Gastrocnemius medialis (tissue), 4 donors: ENCODE results near the gene RILP. TPM values are rescaled to one million over a fixed set of nuclear protein-coding genes. Genes with fewer than 3 reads are reported as not detected.
"Not testable (repeated sequence)": the region's sequence is repeated elsewhere in the genome, so short reads cannot be mapped to it uniquely, and the experiment has no call there.

Experiments used
- ATAC-seq, 2 donors: fragments of 150-250 bp; one replicate each; pipeline ENCODE4 v1.9.1; 2016
- DNase-seq, 2 donors: peaks; one replicate each; pipeline ENCODE4 v3.0.0-alpha.2; 2019
- H3K27ac ChIP-seq, 4 donors: fragments of 200-600 bp; sonication (generic); 1 replicate in 1 of 4; 2 replicates in 3 of 4; pipeline ENCODE4 v1.5.1; 2016 to 2018; ENCODE audit warnings: mild to moderate bottlenecking in 2 of 4, moderate library complexity in 1 of 4
- H3K27me3 ChIP-seq, 3 donors: fragments of 200-600 bp; sonication (generic) in 2 of 3; 1 replicate in 1 of 3; 2 replicates in 2 of 3; pipeline versions ENCODE4 v1.5.1 to v1.6.0; 2016 to 2019; ENCODE audit warnings: mild to moderate bottlenecking in 1 of 3, moderate library complexity in 1 of 3
- H3K36me3 ChIP-seq, 2 donors: fragments of 200-600 bp; sonication (generic) in 1 of 2; one replicate each; pipeline ENCODE4 v1.5.1; 2017 to 2018
- H3K4me1 ChIP-seq, 2 donors: fragments of 200-600 bp; sonication (generic) in 1 of 2; one replicate each; pipeline ENCODE4 v1.5.1; 2016 to 2017; ENCODE audit warnings: mild to moderate bottlenecking in 2 of 2
- H3K4me3 ChIP-seq, 4 donors: fragments of 200-600 bp; sonication (generic) in 3 of 4; 1 replicate in 1 of 4; 2 replicates in 3 of 4; pipeline ENCODE4 v1.5.1; 2016 to 2019; ENCODE audit warnings: mild to moderate bottlenecking in 2 of 4
- H3K9me3 ChIP-seq, 3 donors: fragments of 200-600 bp; sonication (generic) in 2 of 3; 1 replicate in 1 of 3; 2 replicates in 2 of 3; pipeline ENCODE4 v1.5.1; 2016 to 2019
- POLR2A ChIP-seq, 2 donors: fragments of 450-650 bp; IDR thresholded peaks; one replicate each; pipeline ENCODE4 v1.6.1; 2017; ENCODE audit warnings: antibody characterized with exemption in 2 of 2, mild to moderate bottlenecking in 2 of 2, moderate library complexity in 2 of 2
- in situ Hi-C, 4 donors: fragments of 200-750 bp; cut with MboI; loops; one replicate each; pipeline versions ENCODE4 v1.15.0 to v1.8.0; 2017; ENCODE audit warnings: low sequenced_read_pairs in 4 of 4
- intact Hi-C: fragments of 100-400 bp; cut with DNase I; formaldehyde crosslinking; loops from one replicate; pipeline ENCODE4 v1.15.1; 2023; ENCODE audit warnings: low total_unique reads
- total RNA-seq, 4 donors: library from RNA; depleted of rRNA; stranded (reverse); fragments of >200 nt; gene quantifications; one replicate each; pipeline versions ENCODE4 v1.1.0 to v1.2.3, GENCODE V29; 2016
- TF ChIP-seq, protein P1 (sequence below), 5 experiments: fragments of 450-650 bp in 3 of 5; fragments of 200-600 bp in 2 of 5; sonication (generic) in 2 of 5; IDR thresholded peaks in 4 of 5; conservative IDR thresholded peaks in 1 of 5; 1 replicate in 4 of 5; 2 replicates in 1 of 5; pipeline ENCODE4 v1.5.1; 2016 to 2019; ENCODE audit warnings: antibody characterized with exemption in 5 of 5, mild to moderate bottlenecking in 3 of 5, moderate library complexity in 3 of 5

The RILP gene
- total RNA-seq, 4 donors from 2014 or later: 45.5 to 94.7 (median 58.9) TPM

DNA sequence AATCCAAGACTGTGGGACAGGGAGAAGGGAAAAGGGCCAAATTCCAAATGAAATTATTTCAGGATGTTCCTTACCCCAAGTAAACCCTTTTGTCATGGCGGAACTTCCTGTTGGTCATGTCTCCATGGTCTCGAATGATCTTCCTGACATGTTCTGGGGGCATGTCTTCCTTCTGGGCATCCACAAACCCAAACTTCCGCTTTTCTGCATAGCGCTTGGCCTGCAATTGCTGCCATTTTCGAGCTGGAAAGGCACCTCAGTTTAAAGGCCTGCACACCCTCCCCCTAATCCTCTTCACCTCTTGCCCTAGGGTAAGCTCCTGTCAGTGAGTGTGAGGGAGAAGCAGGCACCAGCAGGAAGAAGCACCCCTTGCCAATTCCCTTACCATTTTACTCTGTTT, 33.8 kb upstream of the RILP start:
- ATAC-seq: no peak
- no peaks in the 10 kb centered on the region for H3K27me3 ChIP-seq
- no peak for DNase-seq
- intact Hi-C loops (no loop called here), in situ Hi-C loops (loop anchor here in 1 of 4 donors (25.0 kb wide), 1 partner anchor 354 kb away; the partner anchor contains the start of genes DPH1, OVCA2 and RTN4RL1)
- H3K4me3 ChIP-seq: peak overlapping the region; percentile 80 to 92 (median 80)
- H3K27ac ChIP-seq: peak overlapping the region; percentile 91 to 95 (median 94)
- H3K4me1 ChIP-seq: peaks cover 21 to 28% of the 10 kb centered on the region in 2 donors
- H3K36me3 ChIP-seq: peaks cover 10 to 51% of the 10 kb centered on the region in 2 donors
- H3K9me3 ChIP-seq: no peaks in the 10 kb centered on the region
- no peak for TF ChIP-seq POLR2A (IDR thresholded peaks at IDR 0.05)
- TF ChIP-seq, protein P1, sequence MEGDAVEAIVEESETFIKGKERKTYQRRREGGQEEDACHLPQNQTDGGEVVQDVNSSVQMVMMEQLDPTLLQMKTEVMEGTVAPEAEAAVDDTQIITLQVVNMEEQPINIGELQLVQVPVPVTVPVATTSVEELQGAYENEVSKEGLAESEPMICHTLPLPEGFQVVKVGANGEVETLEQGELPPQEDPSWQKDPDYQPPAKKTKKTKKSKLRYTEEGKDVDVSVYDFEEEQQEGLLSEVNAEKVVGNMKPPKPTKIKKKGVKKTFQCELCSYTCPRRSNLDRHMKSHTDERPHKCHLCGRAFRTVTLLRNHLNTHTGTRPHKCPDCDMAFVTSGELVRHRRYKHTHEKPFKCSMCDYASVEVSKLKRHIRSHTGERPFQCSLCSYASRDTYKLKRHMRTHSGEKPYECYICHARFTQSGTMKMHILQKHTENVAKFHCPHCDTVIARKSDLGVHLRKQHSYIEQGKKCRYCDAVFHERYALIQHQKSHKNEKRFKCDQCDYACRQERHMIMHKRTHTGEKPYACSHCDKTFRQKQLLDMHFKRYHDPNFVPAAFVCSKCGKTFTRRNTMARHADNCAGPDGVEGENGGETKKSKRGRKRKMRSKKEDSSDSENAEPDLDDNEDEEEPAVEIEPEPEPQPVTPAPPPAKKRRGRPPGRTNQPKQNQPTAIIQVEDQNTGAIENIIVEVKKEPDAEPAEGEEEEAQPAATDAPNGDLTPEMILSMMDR (IDR thresholded peaks at IDR 0.05 in 4 of 5, conservative IDR thresholded peaks at IDR 0.05 in 1 of 5): no peak

DNA sequence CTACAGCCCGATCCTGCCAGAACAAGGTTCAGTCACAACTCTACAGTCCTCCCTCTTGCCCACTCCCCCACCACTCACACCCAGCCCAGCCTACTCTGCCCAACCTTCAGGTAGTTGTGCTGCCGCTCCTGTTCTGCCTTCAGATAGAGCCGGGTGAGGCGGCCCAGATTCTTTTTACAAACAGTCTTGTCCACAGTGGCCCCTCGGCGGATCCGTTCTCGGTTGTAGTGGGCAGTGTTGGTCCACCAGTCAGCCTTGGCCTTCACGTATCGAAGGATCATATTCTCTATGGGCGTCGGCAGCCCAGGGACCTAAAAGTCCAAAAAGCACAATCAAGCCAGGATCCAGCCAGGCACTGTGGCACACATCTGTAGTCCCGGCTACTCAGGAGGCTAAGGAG, 26.7 kb upstream of the RILP start:
- Histone ChIP-seq H3K4me1 (peaks cover 0 to 3% of the 10 kb centered on the region in 2 donors), H3K4me3 (no peak overlapping the region), H3K36me3 (peaks cover 22 to 99% of the 10 kb centered on the region in 2 donors), H3K9me3 (no peaks in the 10 kb centered on the region), H3K27ac (no peak overlapping the region), H3K27me3 (no peaks in the 10 kb centered on the region)
- intact Hi-C loops: no loop called here
- in situ Hi-C loops: loop anchor here in 1 of 4 donors (25.0 kb wide), 1 partner anchor 361 kb away; the partner anchor contains the start of genes DPH1, OVCA2 and RTN4RL1
- no peak for TF ChIP-seq POLR2A (IDR thresholded peaks at IDR 0.05)
- TF ChIP-seq, protein P1 (IDR thresholded peaks at IDR 0.05 in 4 of 5, conservative IDR thresholded peaks at IDR 0.05 in 1 of 5): no peak
- no peak for DNase-seq
- ATAC-seq: no peak

DNA sequence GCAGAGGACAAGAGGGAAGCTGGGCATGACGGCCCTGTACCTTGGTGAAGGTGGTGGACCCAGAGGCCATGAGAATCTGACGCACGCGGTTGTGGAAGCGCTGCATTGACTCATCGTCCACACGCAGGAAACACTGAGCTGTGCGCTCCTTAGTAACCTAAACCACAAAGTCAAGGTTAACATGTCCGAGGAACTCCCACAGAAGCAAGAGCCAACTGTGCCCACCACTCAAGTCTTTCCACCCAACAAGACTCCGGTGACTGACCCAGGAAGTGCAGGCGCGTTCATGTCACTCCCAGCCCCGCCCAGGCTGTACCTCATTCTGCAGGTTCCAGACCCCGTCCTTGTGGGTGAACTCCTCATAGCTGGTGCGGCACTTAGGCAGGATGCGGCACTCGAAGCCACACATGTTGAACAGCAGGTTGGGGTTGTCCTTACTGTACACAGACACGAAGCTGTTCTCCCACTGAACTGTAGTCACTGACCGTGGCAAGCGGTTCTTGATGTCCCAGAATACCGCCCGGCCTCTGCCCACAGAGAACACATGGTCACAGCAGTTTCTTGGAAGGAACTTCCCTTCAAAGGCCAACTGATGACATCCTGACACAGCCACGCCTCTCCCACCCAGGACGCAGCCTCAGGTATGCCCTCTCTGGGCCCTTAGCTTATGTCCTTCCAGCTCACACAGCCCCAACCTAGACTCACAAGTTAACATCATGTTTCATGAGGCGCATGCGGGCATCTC, 23.5 kb upstream of the RILP start:
- in situ Hi-C loops: loop anchor here (5.0 to 25.0 kb wide), 4 partner anchors 109 to 364 kb away; partner anchors contain the start of genes DPH1 (in 3 of the 4), OVCA2 (in 3 of the 4) and RTN4RL1 (in 3 of the 4)
- intact Hi-C loops: no loop called here

DNA sequence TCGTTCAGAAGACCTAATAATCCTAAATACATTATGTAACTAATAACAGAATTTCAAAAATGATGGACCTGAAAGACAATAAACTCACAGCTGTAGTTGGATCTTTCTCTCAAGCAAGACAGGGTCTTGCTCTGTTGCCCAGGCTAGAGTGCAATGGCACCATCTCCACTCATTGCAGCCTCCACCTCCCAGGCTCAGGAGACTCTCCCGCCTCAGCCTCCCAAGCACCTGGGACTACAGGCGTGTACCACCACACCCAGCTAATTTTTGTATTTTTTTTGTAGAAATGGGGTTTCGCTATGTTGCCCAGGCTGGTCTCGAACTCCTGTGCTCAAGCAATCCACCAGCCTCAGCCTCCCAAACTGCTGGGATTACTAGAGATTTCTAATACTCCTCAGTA, 14.3 kb upstream of the RILP start:
- H3K27me3 ChIP-seq, intact Hi-C loops, DNase-seq, H3K9me3 ChIP-seq, H3K4me3 ChIP-seq, H3K4me1 ChIP-seq, ATAC-seq: not testable (repeated sequence)
- Histone ChIP-seq H3K36me3 (peaks cover 17 to 82% of the 10 kb centered on the region in 2 donors), H3K27ac (peak overlapping the region in 1 of 4 donors; percentile 91)
- in situ Hi-C loops: loop anchor here (10.0 to 25.0 kb wide), 4 partner anchors 123 to 373 kb away; partner anchors contain the start of genes DPH1 (in 3 of the 4), OVCA2 (in 3 of the 4) and RTN4RL1 (in 3 of the 4)

More for the DNA sequence above, 23.5 kb upstream of the RILP start:
- DNase-seq (peak in 1 of 2 donors; percentile 25), ATAC-seq (no peak)
- no peaks in the 10 kb centered on the region for H3K27me3 ChIP-seq
- H3K4me3 ChIP-seq: no peak overlapping the region
- H3K36me3 ChIP-seq: peaks cover 10 to 82% of the 10 kb centered on the region in 2 donors
- peaks cover 13 to 25% of the 10 kb centered on the region in 2 donors for H3K4me1 ChIP-seq
- H3K9me3 ChIP-seq: no peaks in the 10 kb centered on the region
- TF ChIP-seq POLR2A (IDR thresholded peaks at IDR 0.05): no peak
- TF ChIP-seq, protein P1 (IDR thresholded peaks at IDR 0.05 in 4 of 5, conservative IDR thresholded peaks at IDR 0.05 in 1 of 5): no peak
- peak overlapping the region; percentile 8 to 91 (median 38) for H3K27ac ChIP-seq

DNA sequence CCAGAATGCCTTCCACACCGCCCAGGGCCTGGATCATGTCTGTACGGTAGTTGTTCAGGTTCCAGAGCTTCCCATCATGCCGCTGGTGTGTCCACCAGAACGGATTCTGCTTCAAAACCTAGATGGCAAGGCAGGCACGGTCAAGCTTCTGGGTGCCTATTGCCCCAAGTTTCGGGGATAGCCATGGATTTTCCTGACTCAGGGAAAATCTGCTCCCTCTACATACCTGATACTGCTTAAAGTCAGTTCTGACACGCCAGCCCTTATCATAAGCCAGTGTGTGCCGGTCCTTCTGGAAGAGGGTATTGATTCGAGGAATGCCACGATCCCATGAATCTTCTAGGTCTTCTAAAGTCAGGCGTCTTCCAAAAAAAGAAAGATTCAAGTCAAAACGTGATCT, 11.4 kb upstream of the RILP start:
- no peak for DNase-seq
- in situ Hi-C loops: loop anchor here (10.0 to 25.0 kb wide), 4 partner anchors 126 to 376 kb away; partner anchors contain the start of genes DPH1 (in 3 of the 4), OVCA2 (in 3 of the 4) and RTN4RL1 (in 3 of the 4)
- no peak for ATAC-seq
- H3K9me3 ChIP-seq: no peaks in the 10 kb centered on the region
- H3K4me3 ChIP-seq: no peak overlapping the region
- intact Hi-C loops: no loop called here
- TF ChIP-seq, protein P1 (IDR thresholded peaks at IDR 0.05 in 4 of 5, conservative IDR thresholded peaks at IDR 0.05 in 1 of 5): no peak
- no peak for TF ChIP-seq POLR2A (IDR thresholded peaks at IDR 0.05)
- no peaks in the 10 kb centered on the region for H3K27me3 ChIP-seq
- no peaks in the 10 kb centered on the region for H3K4me1 ChIP-seq
- peak overlapping the region in 2 of 4 donors; percentile 16 to 36 for H3K27ac ChIP-seq
- peaks cover 21 to 92% of the 10 kb centered on the region in 2 donors for H3K36me3 ChIP-seq
